Esophagus squamous epithelium (tissue), 4 donors: ENCODE results near the gene DSE.

Experiments used
- POLR2A ChIP-seq, 4 donors: fragments of 450-650 bp; IDR thresholded peaks; one replicate each; pipeline ENCODE4 v1.6.1; 2017; ENCODE audit warnings: antibody characterized with exemption in 4 of 4, mild to moderate bottlenecking in 4 of 4, moderate library complexity in 3 of 4
- TF ChIP-seq, protein P1 (sequence below), 6 experiments: fragments of 450-650 bp in 4 of 6; fragments of 200-600 bp in 2 of 6; sonication (generic) in 2 of 6; IDR thresholded peaks; one replicate each; pipeline ENCODE4 v1.5.1; 2016 to 2019; ENCODE audit warnings: antibody characterized with exemption in 6 of 6, mild to moderate bottlenecking in 4 of 6, moderate library complexity in 4 of 6

DNA sequence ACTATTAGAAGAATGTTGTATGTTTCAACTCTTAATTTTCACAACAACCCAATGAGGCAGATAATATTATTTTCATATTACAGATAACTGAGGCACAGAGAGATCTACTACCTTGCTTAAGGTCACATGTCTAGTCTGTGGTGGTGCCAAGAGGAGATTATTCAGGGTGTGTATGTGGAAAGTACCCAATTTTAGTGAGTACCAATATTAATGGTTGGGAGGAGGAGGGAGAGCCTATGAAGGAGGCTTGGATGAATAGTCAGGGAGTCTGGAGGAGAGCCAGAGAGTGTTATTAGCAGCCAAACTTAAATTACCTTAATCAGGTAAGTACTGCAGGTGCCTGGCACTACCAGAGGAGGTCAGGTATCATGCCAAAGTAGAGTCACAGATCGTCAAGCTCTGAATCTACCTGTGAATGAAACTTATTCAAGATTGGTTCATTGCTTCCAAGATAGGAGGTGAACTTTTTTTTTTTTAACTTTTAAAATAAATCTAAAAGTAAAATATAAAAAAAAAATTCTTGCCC lies 79.5 kb downstream of the DSE start:
- no peak for TF ChIP-seq POLR2A (IDR thresholded peaks at IDR 0.05)
- TF ChIP-seq, protein P1, sequence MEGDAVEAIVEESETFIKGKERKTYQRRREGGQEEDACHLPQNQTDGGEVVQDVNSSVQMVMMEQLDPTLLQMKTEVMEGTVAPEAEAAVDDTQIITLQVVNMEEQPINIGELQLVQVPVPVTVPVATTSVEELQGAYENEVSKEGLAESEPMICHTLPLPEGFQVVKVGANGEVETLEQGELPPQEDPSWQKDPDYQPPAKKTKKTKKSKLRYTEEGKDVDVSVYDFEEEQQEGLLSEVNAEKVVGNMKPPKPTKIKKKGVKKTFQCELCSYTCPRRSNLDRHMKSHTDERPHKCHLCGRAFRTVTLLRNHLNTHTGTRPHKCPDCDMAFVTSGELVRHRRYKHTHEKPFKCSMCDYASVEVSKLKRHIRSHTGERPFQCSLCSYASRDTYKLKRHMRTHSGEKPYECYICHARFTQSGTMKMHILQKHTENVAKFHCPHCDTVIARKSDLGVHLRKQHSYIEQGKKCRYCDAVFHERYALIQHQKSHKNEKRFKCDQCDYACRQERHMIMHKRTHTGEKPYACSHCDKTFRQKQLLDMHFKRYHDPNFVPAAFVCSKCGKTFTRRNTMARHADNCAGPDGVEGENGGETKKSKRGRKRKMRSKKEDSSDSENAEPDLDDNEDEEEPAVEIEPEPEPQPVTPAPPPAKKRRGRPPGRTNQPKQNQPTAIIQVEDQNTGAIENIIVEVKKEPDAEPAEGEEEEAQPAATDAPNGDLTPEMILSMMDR (IDR thresholded peaks at IDR 0.05), result no peak
